GM10266 (cell line): ENCODE results near the gene CRYGD.
"Not testable (repeated sequence)": the region's sequence is repeated elsewhere in the genome, so short reads cannot be mapped to it uniquely, and the experiment has no call there.

ENCODE experiments used
- DNase-seq: peaks from one replicate; pipeline ENCODE4 v3.0.0; 2012; ENCODE audit errors: extremely low spot score
- CTCF ChIP-seq: IDR thresholded peaks from 2 replicates; pipeline ENCODE4 v1.5.1; 2012; ENCODE audit warnings: mild to moderate bottlenecking, low read depth; ENCODE audit not compliant: control insufficient read depth, insufficient read depth; ENCODE audit errors: missing control alignments

Gene CRYGD

GRCh38 chr2:208103616-208104015 is 20.7 kb downstream of the CRYGD start:
- no peak for TF ChIP-seq CTCF
- DNase-seq = no peak

- no peak for TF ChIP-seq CTCF
- DNase-seq = no peak
These were observed 22.4 kb downstream of the CRYGD start for GRCh38 chr2:208101716-208102631.

- no peak for DNase-seq
These were observed 24.4 kb downstream of the CRYGD start for GRCh38 chr2:208099682-208100470.

GRCh38 chr2:208098701-208099100 is 25.6 kb downstream of the CRYGD start:
- DNase-seq = not testable (repeated sequence)

More at GRCh38 chr2:208099682-208100470, 24.4 kb downstream of the CRYGD start:
- TF ChIP-seq CTCF = no peak

GRCh38 chr2:208098267-208098666 is 26.1 kb downstream of the CRYGD start:
- no peak for TF ChIP-seq CTCF
- no peak for DNase-seq

GRCh38 chr2:208097801-208098200 is 26.5 kb downstream of the CRYGD start:
- no peak for DNase-seq
- TF ChIP-seq CTCF = no peak

GRCh38 chr2:208097313-208097712 is 27.0 kb downstream of the CRYGD start:
- no peak for DNase-seq
- no peak for TF ChIP-seq CTCF
